H4 (cell line): ENCODE data around the gene ACSS2. TPM values are rescaled to one million over a fixed set of nuclear protein-coding genes. Genes with fewer than 3 reads are reported as not detected.

Experiments used
- DNase-seq: peaks from one replicate; pipeline ENCODE4 v3.0.0-alpha.2; 2015; ENCODE audit warnings: low spot score
- total RNA-seq: library from RNA; depleted of rRNA; stranded (reverse); fragments of >200 nt; shearing (Covaris generic); gene quantifications from 2 replicates; pipeline ENCODE4 v1.2.3, GENCODE V29; 2014; rRNA removed

Gene ACSS2
- 14.1 and 18.5 TPM in 2 replicates for total RNA-seq

DNA sequence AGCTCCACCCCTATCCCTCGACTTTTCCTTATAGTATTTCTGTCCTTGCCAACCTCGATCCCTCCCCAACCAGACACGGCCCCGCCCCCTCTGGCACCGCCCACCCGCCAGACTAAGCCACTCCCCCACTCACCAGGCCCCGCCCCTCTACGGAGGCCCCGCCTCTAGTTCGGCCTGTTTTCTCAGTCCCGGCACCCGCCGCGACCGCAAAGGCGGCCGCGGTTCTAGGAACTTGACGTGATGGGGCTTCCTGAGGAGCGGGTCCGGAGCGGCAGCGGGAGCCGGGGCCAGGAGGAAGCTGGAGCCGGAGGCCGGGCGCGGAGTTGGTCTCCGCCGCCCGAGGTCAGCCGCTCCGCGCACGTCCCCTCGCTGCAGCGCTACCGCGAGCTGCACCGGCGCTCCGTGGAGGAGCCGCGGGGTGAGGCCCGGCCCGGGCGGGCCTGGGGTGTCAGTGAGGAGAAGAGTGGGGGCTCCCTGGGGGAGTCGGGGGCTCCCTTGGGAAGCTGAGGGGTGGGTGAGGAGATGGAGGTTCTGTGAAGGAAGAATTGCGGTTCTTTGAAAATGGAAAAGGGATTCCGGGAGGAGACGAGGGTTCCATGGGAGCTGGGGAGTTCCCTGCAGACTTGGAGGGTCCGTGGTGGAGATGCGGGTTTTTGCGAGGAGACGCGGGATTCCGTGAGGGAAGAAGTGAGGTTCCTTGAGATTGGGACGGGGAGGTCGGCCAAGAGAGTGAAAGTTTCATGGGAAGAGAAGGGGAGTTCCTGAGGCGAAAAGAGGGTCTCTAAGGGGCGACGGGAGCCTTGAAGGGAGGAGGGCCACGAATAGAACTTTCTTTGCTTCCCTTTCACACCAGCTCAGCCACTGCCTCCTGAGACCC is at the start of gene ACSS2:
Gene ACSS2, plus strand, starts transcription at position 207 of the 877 bp plus-strand sequence. Its CDS starts 34 bp downstream, at position 241.
- DNase-seq, result no peak

GRCh38 chr20:34829191-34829590 is 47.2 kb upstream of the ACSS2 start:
- DNase-seq, result no peak

- no peak for DNase-seq
Measured at GRCh38 chr20:34831936-34832335, 44.5 kb upstream of the ACSS2 start.

DNA sequence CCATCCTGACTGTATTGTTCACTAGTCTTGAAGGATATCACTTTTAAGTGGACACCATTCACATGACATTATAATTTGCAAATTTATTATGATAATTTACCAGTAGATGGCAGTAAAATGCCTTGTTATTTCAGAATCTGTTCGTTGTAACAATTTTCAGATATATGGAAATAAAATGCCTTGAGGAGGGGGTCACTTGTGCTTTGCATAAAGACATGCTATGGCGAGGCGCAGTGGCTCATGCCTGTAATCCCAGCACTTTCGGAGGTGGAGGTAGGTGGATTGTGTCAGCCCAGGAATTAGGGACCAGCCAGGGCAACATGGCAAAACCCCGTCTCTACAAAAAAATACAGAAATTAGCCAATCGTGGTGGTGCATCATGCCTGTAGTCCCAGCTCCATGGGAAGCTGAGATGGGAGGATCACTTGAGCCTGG is 41.9 kb upstream of the ACSS2 start:
- peak; percentile 34 for DNase-seq

GRCh38 chr20:34842143-34842542 is 34.3 kb upstream of the ACSS2 start:
- no peak for DNase-seq

- no peak for DNase-seq
Measured at GRCh38 chr20:34843421-34843820, 33.0 kb upstream of the ACSS2 start.

DNA sequence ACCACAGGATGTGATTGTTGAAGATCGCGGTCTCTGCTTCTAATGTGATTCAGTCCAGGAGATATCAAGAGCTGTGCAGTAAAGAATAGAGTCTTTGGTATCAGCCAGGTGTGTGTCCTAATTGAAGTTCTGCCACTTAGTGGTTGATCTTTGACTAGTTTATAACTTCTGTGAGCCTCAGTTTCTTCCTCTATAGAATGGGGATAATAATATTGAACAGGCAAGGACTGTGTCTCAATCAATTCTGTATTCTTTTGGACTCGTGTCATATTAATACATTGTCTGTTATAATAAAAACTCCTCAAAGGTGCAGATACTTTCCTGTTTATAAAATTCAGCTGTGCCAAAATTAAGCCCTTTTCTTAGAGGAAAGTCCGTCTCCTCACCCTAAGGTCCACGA is 27.8 kb upstream of the ACSS2 start:
- no peak for DNase-seq

GRCh38 chr20:34849778-34850177 is 26.6 kb upstream of the ACSS2 start:
- DNase-seq, result no peak

GRCh38 chr20:34850969-34851368 is 25.4 kb upstream of the ACSS2 start:
- DNase-seq, result no peak

- DNase-seq, result no peak
Measured at GRCh38 chr20:34852298-34852697, 24.1 kb upstream of the ACSS2 start.

- DNase-seq, result no peak
Measured at GRCh38 chr20:34859367-34859766, 17.0 kb upstream of the ACSS2 start.

GRCh38 chr20:34859826-34860545 is 16.4 kb upstream of the ACSS2 start:
- DNase-seq, result no peak

GRCh38 chr20:34861386-34862084 is 14.9 kb upstream of the ACSS2 start:
- no peak for DNase-seq

DNA sequence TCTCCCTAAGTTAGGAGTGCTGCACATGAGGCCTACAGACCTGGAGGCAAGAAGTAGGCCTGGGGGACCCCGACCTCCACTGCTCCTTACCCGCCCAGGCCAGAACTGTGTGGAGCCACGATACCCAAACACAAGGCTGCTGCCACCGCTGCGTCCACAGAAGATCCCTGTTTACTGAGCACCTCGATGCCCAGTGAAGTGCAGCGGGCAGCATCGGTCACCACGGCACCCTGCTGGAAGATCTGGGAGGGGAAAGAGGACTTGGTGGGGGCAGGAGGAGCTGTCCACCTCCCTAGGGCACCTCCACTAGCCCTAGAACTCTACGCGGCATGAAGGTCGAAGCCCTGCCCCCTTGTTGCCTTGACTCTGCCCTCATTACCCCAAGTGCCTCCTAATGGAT is 13.7 kb upstream of the ACSS2 start:
- no peak for DNase-seq

GRCh38 chr20:34863421-34863965 is 12.9 kb upstream of the ACSS2 start:
- no peak for DNase-seq

DNA sequence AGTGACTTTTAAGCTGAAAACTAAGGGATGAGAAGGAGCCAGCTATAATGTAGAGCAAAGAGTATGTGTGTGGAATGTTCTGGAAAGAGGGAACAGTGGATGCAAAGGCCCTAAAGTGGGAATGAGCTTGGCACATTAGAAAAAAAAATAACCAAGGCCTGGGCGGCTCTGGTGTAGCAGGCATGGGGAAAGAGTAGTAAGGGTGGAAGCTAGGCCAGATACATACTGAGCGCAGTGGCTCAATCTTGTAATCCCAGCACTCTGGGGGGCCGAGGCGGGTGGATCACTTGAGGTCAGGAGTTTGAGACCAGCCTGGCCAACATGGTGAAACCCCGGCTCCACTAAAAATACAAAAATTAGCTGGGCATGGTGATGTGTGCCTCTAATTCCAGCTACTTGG is 12.2 kb upstream of the ACSS2 start:
- DNase-seq, result no peak

DNA sequence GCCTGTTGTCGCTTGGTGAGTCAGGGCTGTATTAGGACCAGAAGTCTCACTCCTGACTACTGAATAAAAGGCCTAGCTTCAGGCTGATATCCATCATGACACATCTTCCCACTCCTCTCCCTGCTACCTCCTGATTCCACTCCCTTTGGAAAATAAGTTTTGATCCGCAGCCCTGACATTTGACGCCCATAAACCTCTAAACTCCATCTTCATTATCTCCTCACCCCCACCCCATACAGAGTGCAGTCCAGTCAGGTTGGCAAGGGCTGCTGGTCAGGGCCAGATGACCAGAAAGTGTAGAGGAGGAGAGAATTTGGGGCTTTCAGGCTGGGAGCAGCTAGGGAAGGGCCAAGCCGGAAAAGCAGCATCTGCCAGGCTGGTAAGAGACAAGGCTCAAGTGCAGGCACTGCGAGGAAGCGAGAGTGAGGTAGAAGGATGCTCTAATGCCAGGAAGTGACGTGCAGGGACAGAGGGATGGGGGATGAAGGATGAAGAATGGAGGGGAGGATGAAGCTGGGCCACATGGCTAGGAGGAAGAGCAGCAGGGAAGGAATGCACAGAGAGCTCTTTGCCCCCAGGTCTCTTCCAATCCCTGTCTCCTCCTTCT is 5.0 kb upstream of the ACSS2 start:
- DNase-seq, result no peak

DNA sequence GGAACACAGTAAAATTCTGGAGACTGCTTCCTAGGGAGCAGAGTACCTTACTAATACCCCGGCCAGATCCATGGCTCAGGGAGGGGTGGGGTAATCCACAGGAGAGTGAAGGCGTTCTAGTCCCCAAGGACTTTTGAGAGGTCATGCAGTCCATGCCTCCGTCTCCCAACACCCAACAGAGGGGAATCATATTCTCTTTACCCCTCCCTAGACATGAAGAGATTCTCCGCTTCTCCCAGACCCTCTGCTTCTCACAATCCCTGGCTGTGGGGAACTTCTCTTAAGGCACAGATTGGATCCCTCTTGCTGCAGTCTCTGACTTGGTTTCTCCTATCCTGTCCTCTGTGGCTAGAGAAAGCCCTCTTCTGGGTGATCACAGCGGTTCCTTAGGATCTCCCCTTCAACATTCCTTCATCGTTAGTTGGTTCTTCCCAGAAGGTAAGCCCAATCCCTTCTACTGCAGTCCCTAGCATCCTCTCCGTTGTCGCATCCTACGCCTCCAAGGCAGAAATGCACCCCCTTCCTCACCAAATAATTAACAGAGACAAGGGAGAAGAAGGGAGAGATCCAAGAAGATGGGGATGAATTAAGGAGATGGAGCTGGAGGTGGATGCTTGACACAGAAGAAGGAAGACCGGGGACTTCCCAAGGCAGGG is 4.3 kb upstream of the ACSS2 start:
- DNase-seq, result no peak

DNA sequence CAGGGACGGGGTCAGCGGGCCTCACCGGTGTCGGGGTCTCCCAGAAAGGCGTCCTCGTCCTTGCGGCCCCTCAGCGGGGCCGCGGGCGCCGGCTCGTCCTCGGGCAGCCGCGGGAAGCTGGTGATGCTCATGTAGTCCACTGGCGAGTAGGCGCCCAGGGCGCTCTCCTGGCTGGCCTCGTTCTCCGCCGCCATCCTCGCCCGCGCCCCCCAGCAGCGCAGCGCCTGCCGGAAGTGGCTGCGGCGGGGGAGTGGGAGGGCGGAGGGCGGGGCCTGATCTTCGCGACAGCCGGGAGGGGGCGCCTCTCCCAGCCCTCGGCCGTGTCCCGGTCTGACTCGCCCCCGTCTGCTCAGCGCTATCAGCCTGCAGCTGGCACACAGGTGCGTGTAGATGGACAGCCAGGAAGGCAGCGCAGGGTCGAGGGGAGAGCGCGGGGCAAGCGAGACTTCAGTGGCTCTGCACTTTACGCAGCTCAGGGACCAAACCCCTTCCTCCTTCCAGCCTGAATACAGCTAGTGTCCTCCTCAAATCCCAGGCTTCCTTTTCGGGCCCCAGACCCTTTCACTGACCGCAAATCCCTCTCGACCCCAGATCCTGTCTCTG is 3.7 kb upstream of the ACSS2 start, which contains the start of gene GGT7:
Gene GGT7, minus strand, starts transcription at position 235 of the 603 bp plus-strand sequence. Its CDS starts 41 bp downstream, at position 194.
- DNase-seq, result peak; percentile 55

DNA sequence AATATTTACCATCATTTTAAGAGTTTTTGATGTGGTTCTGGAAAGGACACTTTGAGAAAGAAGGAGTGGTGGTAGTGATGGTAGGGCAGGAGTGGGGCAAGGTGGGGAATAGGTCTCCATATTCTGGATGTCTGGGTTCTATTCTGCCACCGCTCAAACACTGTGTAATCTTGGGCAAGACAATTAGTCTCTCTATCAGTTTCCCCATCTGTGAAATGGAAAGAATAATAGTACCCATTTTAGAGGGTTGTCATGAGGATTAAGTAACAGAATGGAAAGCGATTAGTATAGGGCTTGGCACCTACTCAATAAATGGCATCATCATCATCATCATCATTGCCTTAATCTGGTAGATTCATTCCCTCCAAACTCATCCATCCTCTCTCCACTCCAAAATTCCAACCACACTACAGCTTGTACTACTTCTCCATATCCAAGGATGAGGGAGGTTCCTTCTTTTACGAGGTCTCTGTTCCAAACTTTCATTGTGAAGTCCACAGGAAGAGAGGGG is 2.8 kb upstream of the ACSS2 start:
- DNase-seq, result no peak
